GM21786 (cell line): Measurements from ENCODE around the gene MILR1.
A peak's percentile ranks its signal among the peaks of the same experiment; 100 is the strongest.
"Not testable (repeated sequence)": the region's sequence is repeated elsewhere in the genome, so short reads cannot be mapped to it uniquely, and the experiment has no call there.

ENCODE experiments used
- ATAC-seq: cut with Tn5 transposase; IDR thresholded peaks from one replicate; pipeline ENCODE4 v1.9.1; 2021; ENCODE audit not compliant: unreplicated experiment

The MILR1 gene, protein sequence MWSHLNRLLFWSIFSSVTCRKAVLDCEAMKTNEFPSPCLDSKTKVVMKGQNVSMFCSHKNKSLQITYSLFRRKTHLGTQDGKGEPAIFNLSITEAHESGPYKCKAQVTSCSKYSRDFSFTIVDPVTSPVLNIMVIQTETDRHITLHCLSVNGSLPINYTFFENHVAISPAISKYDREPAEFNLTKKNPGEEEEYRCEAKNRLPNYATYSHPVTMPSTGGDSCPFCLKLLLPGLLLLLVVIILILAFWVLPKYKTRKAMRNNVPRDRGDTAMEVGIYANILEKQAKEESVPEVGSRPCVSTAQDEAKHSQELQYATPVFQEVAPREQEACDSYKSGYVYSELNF

DNA sequence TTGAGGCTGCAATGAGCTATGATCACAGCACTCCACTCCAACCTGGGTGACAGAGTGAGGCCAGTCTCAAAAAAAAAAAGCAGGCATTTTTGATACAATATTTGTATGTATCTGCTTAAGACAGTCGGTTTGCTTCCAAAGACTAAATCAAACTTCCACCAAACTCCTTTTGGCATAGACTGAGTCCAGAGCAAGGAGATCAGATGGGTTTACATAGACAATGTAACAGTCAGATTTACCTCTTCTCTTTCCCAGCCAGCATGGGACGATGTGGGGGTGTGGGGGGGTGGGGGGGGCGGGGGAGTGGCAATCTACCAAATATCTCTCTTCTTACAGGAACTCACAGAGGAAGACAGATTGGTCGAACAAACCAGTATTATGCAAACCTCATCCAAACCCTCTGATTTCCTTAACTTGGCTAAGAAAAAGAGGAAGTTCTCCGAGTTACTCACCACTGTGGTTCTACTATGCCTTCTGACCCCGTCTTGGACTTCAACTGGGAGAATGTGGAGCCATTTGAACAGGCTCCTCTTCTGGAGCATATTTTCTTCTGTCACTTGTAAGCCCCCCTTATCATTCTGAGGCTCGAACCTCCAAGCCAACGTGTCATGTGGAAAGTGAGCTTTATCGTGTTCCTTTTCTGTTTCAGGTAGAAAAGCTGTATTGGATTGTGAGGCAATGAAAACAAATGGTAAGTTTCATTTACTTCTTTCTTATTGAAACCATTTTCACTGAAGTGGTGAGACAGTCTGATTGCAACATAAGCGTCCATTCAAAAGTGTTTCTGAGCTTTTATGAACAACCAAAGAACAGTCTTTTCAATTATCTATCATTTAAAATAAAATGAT, at the start of gene MILR1:
Gene MILR1, plus strand, starts transcription at position 451 of the 848 bp plus-strand sequence. Its CDS starts 54 bp downstream, at position 505.
- peak; percentile 65 for ATAC-seq

DNA sequence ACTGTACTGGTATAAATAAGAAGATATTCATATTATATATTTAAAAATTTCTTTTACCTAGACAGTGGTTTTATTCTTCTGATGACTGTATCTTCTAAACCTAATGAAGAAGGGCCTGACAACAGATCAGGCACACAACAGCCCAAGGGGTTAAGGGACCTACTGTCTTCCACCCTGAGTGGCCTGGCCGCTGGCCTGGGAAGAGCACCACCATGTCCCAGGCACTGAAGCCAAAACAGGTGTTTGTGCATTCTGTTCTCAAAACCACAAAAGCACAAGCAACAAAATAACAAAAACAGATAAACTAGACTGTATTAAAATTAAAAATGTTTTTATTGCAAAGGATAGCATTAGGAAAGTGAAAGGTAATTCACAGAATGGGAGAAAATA, 49.2 kb upstream of the MILR1 start:
- ATAC-seq: no peak

DNA sequence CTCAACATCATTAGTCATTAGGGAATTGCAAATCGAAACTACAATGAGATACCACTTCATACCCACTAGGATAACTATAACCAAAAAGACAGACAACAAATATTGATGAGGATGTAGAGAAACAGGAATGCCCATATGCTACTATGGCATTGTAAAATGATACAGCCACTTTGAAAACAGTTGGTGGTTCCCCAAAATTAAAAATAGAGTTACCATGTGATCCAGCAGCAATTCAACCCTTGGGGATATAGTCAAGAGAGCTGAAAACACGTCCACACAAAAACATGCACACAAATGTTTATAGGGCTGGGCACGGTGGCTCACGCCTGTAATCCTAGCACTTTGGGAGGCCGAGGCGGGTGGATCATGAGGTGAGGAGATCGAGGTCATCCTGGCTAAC, 48.3 kb upstream of the MILR1 start:
- no peak for ATAC-seq

DNA sequence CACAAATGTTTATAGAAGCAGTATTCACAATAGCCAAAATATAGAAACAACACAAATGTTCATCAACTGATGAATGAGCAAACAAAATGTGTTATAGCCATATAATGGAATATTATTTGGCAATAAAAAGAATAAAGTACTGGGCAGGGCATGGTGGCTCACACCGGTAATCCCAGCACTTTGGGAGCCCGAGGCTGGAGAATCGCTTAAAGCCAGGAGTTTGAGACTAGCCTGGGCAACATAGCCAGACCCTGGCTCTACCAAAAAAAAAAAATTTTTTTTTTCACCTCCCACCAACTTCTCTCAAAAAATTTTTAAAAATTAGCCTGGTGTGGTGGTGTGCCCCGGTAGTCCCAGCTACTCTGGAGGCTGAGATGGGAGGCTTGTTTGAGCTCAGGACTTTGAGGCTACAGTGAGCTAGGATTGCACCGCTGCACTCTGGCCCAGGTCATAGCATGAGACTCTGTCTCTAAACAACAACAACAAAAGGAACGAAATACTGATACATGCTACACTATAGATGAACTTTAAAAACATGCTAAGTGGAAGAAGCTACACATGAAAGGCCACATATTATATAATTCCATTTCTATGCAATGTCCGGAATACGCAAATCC, 47.6 kb upstream of the MILR1 start:
- ATAC-seq: no peak

DNA sequence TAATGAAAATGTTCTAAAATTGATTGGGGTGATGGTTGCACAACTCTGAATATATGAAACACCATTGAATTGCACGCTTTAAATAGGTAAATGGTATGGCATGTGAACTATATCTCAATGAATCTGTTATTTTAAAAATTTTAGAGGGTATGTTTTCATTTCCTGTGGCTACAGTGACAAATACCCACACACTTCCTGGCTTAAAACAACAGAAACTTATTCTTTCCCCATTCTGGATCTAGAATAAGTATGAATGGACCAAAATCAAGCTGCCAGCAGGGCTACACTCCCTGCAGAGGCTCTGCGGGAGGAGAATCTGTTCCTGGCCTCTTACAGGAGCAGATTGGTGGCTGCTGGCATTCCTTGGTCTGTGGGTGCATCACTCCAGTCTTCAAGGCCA, 47.0 kb upstream of the MILR1 start:
- no peak for ATAC-seq

DNA sequence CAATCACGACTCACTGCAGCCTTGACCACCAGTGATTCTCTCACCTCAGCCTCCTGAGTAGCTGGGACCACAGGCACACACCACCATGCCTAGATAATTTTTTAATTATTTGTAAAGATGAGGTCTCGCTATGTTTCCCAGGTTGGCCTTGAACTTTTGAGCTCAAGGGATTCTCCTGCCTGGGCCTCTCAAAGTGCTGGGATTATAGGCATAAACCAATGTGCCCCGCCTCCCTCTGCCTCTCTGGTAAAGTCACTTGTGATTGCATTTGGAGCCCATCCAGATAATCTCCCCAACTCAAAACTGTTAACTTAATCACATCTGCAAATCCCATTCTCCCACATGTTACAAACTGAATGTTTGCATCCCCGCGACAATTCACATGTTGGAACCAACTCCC, 46.4 kb upstream of the MILR1 start:
- no peak for ATAC-seq

DNA sequence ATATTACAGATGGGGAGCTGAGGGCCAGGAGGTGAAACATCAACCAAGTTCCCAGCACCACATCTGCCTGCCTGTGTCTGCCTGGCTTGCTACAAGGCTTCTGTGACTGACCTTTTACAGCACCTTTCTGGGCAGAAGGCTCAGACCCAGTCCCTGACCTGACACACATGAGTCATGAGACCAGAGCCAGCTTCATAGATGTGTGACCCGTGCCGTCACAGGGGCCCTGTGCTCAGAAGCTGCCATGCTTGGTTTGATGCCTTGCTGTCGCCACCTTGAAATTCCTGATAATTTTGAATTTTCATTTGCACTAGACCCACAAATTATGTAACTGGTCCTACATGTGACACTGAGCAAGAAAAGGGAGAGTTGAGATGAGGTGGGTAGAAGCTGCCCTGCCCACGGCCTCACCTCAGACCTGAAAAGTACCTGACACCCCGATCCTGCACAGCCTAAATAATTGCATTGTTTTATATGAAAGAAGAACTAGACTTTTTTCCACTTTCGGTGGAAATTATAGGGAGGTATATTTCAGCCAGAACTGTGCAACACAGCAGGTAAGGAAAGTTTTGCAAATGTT, 44.9 kb upstream of the MILR1 start:
- ATAC-seq: no peak

DNA sequence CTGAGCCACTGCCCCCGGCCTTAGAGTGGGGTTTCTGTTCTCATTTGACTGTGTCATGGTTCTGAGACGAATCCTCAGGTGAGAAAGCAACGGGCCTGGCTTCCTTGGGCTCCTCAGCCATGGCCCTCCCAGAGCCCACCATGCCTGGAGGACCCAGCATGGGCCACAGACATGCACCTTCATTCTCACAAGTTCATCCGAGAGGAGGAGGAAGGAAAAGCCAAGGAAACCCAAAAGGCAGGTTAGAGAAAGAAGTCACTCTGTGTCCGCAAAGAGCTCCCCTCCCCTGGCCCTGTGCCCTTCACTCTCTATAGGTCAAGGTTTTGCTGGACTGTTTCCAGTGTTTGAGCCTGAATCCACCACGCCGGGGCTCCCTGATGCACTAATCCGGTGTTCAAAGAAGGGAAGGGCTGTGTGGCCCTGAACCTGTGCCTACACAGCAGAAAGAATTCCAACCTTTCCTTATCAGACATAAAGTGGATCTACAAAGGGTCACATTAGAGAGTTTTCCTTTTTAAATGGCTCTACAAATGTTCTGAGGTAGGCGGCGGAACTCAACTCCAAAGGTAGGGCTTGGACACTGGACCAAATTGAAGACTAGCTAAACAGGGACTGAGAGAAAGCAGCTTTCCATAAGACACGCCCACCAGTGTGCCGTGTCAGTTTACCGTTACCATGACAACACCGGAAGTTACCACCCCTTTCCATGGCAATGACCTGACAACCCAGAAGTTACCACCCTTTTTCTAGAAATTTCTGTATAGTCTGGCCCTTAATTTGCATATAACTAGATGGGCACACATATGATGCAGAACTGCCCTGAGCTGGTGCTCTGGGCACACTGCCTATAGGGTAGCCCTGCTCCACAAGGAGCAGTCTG, 42.4 kb upstream of the MILR1 start:
- ATAC-seq: no peak

DNA sequence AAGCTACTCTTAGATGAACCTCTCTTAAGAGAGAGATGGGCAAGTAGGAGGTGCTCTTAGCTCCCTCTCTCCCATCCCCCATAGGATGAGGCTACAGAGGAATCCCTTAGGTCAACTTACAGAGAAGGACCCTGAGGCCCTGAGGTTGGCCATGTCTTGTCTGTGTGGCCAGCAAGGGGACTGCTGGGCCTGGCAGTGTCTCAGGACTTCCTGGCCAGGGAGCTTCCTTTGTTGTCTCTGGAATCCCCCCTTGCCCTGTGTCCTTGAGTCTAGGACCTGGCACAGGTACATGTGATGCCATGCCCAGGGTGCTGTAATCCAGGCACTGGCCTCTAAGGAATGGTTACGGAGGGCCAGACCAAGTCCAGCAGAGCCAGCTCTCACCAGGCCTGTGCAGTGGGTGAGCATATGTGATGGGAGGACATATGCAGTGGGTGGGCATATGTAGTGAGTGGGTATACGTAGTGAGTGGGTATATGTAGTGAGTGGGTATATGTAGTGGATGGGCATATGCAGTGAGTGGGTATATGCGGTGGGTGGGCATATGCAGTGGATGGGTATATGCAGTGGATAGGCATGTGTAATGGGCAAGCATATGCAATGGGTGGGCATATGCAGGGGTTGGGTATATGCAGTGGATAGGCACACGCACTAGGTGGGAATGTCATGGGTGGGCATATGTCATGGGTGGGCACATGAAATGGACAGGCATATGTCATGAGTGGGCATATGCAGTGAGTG, 38.0 kb upstream of the MILR1 start:
- ATAC-seq: no peak

DNA sequence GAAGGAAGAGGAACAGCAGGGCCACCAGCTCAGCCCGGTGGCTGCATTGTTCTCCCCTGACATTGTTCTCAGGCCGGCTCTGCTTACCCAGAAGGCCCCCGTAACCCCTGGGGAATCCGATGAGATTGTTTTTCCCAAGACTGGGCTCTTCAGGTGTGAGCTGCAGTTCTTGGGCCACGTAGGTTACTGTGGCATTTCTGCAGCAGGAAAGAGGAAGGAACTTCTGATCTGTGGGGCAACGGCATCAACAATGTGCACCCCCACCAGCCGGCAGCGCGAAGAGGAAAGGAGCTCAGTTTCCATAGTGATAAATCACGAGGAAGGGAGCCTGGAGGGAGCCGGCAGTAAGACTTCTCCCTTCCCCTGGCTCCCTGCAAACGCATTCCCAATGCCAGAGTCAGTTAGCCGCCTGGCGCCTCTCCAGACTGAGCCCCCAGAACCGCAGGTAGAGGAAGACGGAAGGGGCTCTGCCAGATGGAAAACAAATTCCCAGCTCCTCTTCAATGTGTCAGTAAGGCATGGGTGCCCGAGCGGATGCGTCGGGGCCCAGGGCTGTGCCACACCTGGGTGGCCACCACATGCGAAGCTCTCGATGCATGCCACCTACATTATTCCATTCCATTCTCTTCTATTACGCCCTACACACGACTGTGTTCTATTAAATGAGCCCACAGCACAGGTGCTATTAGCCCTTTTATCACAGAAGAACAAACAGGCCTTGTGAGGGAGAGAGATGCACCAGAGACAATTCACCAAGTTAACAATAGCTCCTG, 36.7 kb upstream of the MILR1 start:
- no peak for ATAC-seq

DNA sequence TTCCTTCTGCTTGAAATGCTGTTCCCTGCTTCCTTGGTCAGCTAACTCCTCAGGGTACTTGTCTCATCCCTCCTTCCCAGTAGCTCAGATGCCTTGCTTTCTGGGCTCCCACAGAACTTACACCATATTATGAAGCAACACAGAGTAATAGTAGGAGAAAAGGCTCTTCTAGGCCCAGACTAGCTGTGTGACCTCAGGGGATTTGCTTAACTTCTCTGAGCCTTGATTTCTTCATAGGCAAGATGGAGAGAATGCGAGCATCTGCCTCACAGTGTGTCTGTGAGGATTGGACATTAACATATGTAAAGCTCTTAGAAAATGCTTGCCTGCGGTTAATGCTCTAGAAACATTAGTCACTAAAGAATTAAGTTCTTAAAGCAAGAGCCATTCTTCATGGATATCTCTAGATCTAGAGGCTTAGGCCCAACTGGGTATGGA, 36.0 kb upstream of the MILR1 start:
- ATAC-seq: no peak

DNA sequence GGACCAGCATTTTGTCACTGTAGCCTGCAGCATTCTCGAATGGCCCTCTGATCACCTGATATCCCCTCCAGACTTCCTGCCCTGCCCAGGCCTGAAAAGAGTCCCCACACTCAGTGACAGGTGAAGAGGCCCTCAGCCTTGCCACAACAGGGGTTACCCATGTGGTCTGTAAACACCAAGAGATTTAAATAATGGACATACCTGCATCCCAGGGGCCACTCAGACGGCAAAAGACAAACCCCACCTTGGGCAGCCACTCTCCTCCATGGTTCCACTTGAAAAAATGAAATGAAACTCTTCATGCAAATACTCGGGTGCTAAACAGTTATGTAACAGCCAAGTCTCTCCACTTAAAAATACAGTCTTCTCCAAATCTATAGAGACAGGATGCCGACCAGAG, 35.4 kb upstream of the MILR1 start:
- ATAC-seq: peak; percentile 51

DNA sequence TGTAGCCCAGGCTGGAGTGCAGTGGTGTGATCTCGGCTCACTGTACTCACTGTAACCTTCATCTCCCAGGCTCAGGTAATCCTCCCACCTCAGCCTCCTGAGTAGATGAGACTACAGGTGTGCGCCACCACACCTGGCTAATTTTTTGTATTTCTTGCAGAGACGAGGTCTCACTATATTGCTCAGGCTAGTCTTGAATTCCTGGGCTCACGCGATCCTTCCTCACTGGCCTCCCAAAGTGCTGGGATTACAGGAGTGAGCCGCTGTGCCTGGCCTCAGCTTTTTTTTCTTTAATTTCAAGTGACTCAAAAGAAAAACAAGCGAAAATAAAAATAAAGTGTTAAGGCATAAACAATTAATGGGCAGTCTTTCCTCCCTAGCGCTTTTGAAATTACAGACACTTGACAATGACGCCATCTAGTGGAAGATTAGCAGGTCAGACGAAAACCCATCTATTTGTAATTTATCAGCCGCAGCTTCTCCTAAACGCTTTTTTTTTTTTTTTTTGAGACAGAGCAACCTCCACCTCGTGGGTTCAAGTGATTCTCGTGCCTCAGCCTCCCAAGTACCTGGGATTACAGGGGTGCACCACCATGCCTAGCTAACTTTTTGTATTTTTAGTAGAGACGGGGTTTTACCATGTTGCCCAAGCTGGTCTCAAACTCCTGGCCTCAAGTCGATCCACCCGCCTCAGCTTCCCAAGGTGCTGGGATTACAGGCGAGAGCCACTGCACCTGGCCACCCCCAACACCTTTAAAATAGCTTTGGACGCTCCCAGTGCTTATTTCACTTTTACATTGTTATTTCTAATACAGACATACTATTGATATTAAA, 30.2 kb upstream of the MILR1 start:
- no peak for ATAC-seq

DNA sequence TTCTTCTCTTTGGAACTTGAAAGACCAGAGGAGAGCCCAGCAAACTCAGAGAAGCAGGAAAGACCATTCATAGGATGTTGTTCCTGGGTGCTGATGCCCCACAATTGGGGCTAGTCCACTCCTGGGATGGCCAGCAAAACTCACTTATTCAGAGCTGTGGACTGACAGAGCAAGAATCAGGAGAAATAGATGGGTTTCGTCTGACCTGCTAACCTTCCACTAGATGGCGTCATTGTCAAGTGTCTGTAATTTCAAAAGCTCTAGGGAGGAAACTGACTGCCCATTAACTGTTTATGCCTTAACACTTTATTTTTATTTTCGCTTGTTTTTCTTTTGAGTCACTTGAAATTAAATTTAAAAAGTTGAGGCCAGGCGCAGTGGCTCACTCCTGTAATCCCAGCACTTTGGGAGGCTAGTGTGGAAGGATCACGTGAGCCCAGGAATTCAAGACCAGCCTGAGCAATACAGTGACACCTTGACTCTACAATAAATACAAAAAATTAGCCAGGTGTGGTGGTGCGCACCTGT, 28.7 kb upstream of the MILR1 start:
- no peak for ATAC-seq

DNA sequence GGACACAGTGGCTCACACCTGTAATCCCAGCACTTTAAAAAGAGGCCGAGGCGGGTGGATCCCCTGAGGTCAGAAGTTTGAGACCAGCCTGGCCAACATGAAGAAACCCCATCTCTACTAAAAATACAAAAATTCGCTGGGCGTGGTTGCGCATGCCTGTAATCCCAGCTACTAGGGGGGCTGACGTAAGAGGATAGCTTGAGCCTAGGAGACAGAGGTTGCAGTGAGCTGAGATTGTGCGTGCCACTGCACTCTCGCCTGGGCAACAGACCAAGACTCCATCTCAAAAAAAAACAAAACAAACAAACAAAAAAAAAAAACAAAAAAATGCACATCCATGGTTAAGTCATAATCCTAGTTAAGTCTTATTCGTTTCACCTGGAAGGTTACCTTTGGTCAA, 26.8 kb upstream of the MILR1 start:
- not testable (repeated sequence) for ATAC-seq

DNA sequence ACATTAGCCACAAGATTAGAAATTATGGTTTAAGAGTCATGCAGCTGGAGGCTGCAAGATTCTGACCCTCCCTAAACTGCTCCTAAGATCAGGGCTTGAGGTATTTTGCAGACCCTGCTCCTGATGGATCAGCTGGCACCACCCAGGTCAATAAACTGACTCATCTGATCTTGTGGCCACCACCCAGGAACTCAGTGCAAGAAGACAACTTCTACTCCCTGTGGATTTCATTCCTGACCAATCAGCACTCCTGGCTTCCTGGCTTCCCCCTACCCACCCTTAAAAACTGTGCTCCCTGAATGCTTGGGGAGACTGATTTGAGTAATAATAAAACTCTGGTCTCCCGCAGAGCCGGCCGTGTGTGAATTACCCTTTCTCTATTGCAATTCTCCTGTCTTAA, 25.0 kb upstream of the MILR1 start:
- ATAC-seq: no peak

DNA sequence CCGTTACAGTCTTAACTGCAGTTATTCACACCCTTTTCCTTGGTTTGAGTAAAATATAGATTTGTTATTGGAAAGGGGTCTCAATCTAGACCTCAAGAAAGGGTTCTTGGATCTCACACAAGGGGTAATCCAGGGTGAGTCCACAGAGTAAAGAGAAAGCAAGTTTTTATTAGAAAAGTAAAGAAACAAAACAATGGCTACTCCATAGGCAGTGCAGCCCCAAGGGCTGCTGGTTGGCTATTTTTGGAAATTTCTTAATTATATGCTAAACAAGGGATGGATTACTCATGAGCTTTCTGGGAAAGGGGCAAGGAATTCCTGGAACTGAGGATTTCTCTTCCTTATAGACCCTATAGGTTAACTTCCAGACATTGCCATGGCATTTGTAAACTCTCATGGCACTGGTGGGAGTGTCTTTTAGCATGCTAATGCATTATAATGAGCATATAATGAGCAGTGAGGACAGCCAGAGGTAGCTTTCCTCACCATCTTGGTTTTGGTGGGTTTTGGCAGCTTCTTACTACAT, 24.5 kb upstream of the MILR1 start:
- no peak for ATAC-seq

DNA sequence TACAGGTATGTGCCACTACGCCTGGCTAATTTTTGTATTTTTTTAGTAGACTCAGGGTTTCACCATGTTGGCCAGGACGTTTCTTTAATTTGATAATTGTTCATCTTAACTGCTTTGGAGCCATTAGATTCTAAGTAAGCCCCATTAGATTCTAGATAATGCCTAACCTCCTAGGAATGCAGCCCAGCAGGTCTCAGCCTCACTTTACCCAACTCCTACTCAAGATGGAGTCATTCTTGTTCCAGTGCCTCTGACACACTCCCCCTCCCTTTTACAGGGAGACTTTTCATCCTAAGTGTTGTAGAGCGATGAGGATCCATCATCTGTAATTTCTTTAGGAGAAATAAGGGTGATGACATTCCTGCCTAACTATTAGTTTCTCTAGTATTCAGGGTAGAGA, 23.7 kb upstream of the MILR1 start:
- no peak for ATAC-seq
